Epithelial cell of esophagus (primary cell): ENCODE measurements around the gene CREB3L2.

Experiments used
- DNase-seq: peaks from one replicate; pipeline ENCODE4 v3.0.0; 2010; ENCODE audit warnings: low read depth
- H3K4me3 ChIP-seq: 2 replicates; pipeline ENCODE4 v1.5.1; 2011; ENCODE audit warnings: mild to moderate bottlenecking, low read length, control low read depth
- TF ChIP-seq, protein P1 (sequence below): IDR thresholded peaks from 2 replicates; pipeline ENCODE4 v1.5.1; 2011; ENCODE audit warnings: low read depth, mild to moderate bottlenecking, low read length, control low read depth, inconsistent platforms; ENCODE audit not compliant: insufficient read depth; ENCODE audit errors: missing control alignments

CREB3L2 gene

GRCh38 chr7:137977173-137977572 lies 24.7 kb downstream of the CREB3L2 start:
- TF ChIP-seq, protein P1, sequence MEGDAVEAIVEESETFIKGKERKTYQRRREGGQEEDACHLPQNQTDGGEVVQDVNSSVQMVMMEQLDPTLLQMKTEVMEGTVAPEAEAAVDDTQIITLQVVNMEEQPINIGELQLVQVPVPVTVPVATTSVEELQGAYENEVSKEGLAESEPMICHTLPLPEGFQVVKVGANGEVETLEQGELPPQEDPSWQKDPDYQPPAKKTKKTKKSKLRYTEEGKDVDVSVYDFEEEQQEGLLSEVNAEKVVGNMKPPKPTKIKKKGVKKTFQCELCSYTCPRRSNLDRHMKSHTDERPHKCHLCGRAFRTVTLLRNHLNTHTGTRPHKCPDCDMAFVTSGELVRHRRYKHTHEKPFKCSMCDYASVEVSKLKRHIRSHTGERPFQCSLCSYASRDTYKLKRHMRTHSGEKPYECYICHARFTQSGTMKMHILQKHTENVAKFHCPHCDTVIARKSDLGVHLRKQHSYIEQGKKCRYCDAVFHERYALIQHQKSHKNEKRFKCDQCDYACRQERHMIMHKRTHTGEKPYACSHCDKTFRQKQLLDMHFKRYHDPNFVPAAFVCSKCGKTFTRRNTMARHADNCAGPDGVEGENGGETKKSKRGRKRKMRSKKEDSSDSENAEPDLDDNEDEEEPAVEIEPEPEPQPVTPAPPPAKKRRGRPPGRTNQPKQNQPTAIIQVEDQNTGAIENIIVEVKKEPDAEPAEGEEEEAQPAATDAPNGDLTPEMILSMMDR = no peak
- DNase-seq = no peak
- no peak overlapping the region for H3K4me3 ChIP-seq

- no peak overlapping the region for H3K4me3 ChIP-seq
- DNase-seq = no peak
- TF ChIP-seq, protein P1 = no peak
These were observed 25.2 kb downstream of the CREB3L2 start for GRCh38 chr7:137976696-137977095.

- no peak for DNase-seq
- H3K4me3 ChIP-seq = no peak overlapping the region
- TF ChIP-seq, protein P1 = no peak
These were observed 25.7 kb downstream of the CREB3L2 start for GRCh38 chr7:137976232-137976631.

DNA sequence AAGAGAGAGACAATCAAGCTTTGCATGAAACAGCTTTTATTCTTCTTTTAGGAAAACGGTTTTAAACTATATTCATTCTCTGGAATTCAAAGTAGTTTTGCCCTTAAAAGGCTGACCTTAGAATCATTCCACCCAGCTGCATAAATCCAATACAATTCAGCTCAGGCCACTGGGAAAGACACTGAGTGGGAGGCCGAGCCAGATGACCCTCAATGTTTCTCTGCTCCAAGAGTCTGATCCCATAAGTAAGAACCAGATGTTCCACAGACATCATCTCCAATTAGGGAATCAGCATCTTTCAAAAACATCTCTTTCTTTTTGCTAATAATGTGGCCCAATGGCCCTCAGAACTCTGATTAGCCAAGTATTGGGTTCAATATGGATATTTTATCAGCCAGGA lies 26.1 kb downstream of the CREB3L2 start:
- DNase-seq = no peak
- no peak overlapping the region for H3K4me3 ChIP-seq
- TF ChIP-seq, protein P1 = no peak

DNA sequence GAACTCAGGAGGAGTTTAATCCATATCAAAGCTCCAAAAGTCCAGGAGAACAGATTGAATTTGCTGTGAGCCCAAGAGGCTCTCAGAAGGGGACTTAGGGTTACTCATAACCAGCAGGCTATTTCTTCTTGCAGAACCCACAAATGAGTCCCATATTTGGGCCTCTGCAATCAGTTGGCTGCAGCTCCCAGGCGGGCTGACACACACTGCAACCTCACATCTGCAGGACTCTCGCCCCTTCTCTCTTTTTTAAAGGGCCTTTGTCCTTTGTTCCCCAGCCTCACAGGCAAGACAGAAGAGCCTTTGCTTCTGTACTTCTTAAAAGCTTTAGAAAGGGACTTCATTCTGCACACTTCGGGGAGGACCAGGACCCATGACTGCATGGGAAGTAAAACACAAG lies 26.7 kb downstream of the CREB3L2 start:
- H3K4me3 ChIP-seq = no peak overlapping the region
- TF ChIP-seq, protein P1 = no peak
- DNase-seq = no peak

GRCh38 chr7:137974766-137975165 lies 27.1 kb downstream of the CREB3L2 start:
- H3K4me3 ChIP-seq = no peak overlapping the region
- DNase-seq = no peak
- TF ChIP-seq, protein P1 = no peak

- H3K4me3 ChIP-seq = no peak overlapping the region
- TF ChIP-seq, protein P1 = no peak
- DNase-seq = peak; percentile 58
These were observed 31.5 kb downstream of the CREB3L2 start for GRCh38 chr7:137970253-137970975.
